MM.1S (cell line): ENCODE results near the gene PPP1R15B.

Experiments used
- DNase-seq: peaks from one replicate; pipeline ENCODE4 v3.0.0-alpha.2; 2015
- H2AFZ ChIP-seq: fragments of 300-600 bp; sonication (generic); 2 replicates; pipeline ENCODE4 v1.6.0; 2016; ENCODE audit warnings: antibody characterized with exemption, low read length
- H3F3A ChIP-seq: fragments of 300-600 bp; sonication (generic); 2 replicates; pipeline ENCODE4 v1.6.1; 2016; ENCODE audit warnings: mild to moderate bottlenecking, antibody characterized with exemption, low read length, moderate library complexity, mixed read lengths; ENCODE audit not compliant: insufficient read depth
- H3K27ac ChIP-seq: fragments of 300-600 bp; sonication (generic); 2 replicates; pipeline ENCODE4 v1.5.1; 2016; ENCODE audit warnings: mild to moderate bottlenecking, low read length
- H3K27me3 ChIP-seq: fragments of 300-600 bp; sonication (generic); replicated peaks from 2 replicates; pipeline ENCODE4 v1.6.0; 2016; ENCODE audit warnings: low read length; ENCODE audit not compliant: insufficient read depth
- H3K36me3 ChIP-seq: fragments of 300-600 bp; sonication (generic); replicated peaks from 2 replicates; pipeline ENCODE4 v1.6.1; 2016; ENCODE audit warnings: mild to moderate bottlenecking, low read length, mixed read lengths; ENCODE audit not compliant: insufficient read depth
- H3K4me1 ChIP-seq: fragments of 300-600 bp; sonication (generic); 2 replicates; pipeline ENCODE4 v1.6.1; 2016; ENCODE audit warnings: low read length, mixed read lengths
- H3K4me2 ChIP-seq: fragments of 300-600 bp; sonication (generic); 2 replicates; pipeline ENCODE4 v1.6.0; 2016; ENCODE audit warnings: low read depth, low read length
- H3K4me3 ChIP-seq: fragments of 300-600 bp; sonication (generic); 2 replicates; pipeline ENCODE4 v1.5.1; 2016; ENCODE audit warnings: low read length, mixed read lengths
- H3K79me2 ChIP-seq: fragments of 300-600 bp; sonication (generic); 2 replicates; pipeline ENCODE4 v1.6.1; 2016; ENCODE audit warnings: mixed run types, low read length, mixed read lengths
- H3K9ac ChIP-seq: fragments of 300-600 bp; sonication (generic); 2 replicates; pipeline ENCODE4 v1.6.1; 2016; ENCODE audit warnings: low read length, mixed read lengths
- H3K9me2 ChIP-seq: fragments of 300-600 bp; sonication (generic); replicated peaks from 2 replicates; pipeline ENCODE4 v1.6.1; 2016; ENCODE audit warnings: mild to moderate bottlenecking, low read length, mixed read lengths; ENCODE audit not compliant: insufficient read depth
- H3K9me3 ChIP-seq: fragments of 300-600 bp; sonication (generic); replicated peaks from 2 replicates; pipeline ENCODE4 v1.6.1; 2016; ENCODE audit warnings: mild to moderate bottlenecking, low read length, mixed read lengths; ENCODE audit not compliant: insufficient read depth
- H4K20me1 ChIP-seq: fragments of 300-600 bp; sonication (generic); 2 replicates; pipeline ENCODE4 v1.6.1; 2016; ENCODE audit warnings: mild to moderate bottlenecking, low read length, moderate library complexity, mixed read lengths; ENCODE audit not compliant: insufficient read depth
- CTCF ChIP-seq: fragments of 300-600 bp; sonication (generic); IDR thresholded peaks from 2 replicates; pipeline ENCODE4 v1.5.1; 2016; ENCODE audit warnings: antibody characterized with exemption, low read length, mixed read lengths
- EZH2 ChIP-seq: fragments of 300-600 bp; sonication (generic); optimal IDR thresholded peaks from 2 replicates; pipeline ENCODE3; 2017; ENCODE audit warnings: low read depth, mild to moderate bottlenecking, antibody characterized with exemption, low read length, mixed read lengths
- EZH2phosphoT487 ChIP-seq: fragments of 300-600 bp; sonication (generic); IDR thresholded peaks from 2 replicates; pipeline ENCODE4 v1.6.1; 2018; ENCODE audit warnings: antibody characterized with exemption, low read length

PPP1R15B gene

DNA sequence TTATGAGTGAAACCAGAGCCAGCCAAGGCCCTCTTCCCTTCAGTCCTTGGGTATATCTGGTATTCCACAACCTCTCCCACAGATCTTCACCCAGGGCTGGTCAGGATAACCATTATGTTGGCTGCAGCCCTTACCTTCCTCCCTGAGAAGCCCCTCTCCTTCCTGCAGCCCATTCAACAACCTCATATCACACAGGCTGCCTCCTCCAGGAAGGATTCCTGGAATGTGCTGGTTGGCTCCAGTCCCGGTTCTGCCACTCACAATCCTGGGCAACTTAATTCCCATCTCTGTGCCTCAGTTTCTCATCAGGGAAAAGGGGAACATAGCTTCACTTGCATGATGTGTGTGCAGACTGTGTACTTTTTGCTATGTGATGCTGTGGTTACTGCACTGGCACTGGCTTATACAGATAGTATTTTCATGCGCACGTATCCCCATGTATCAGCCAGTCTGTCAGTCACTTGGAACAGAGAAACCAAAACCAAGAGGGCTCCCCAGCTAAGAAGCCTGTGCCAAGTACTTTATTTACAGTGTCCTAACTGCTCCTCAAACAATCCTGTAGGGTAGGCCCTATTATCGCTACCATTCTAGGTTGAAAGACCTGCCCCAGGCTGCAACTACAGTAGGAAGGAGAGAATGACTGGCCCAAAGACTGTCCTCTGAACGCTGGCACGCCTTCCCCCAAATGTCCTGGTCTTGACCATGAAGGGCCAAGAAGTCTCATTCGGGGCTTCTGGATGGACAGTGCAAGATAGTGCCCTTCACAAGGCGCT is 39.9 kb upstream of the PPP1R15B start:
- Histone ChIP-seq H3K9ac (no peak overlapping the region), H2AFZ (no peak overlapping the region), H3K4me2 (no peak overlapping the region), H3K79me2 (no peaks in the 10 kb centered on the region), H3K4me1 (peaks cover 7% of the 10 kb centered on the region), H3K36me3 (no peaks in the 10 kb centered on the region), H3K9me3 (no peaks in the 10 kb centered on the region), H3K9me2 (no peaks in the 10 kb centered on the region), H3K4me3 (no peak overlapping the region), H3F3A (peaks cover 3% of the 10 kb centered on the region; the same call in 1 of the 2 replicates), H4K20me1 (no peaks in the 10 kb centered on the region), H3K27me3 (no peaks in the 10 kb centered on the region), H3K27ac (no peak overlapping the region)
- no peak for DNase-seq
- TF ChIP-seq EZH2 (no peak), EZH2phosphoT487 (no peak), CTCF (no peak)

GRCh38 chr1:204450461-204451257 is 39.0 kb upstream of the PPP1R15B start:
- Histone ChIP-seq H3K9me3 (no peaks in the 10 kb centered on the region), H3K27ac (no peak overlapping the region), H3K9me2 (no peaks in the 10 kb centered on the region), H3K9ac (no peak overlapping the region), H3K79me2 (no peaks in the 10 kb centered on the region), H3K4me2 (no peak overlapping the region), H3F3A (peaks cover 3% of the 10 kb centered on the region; the same call in 1 of the 2 replicates), H3K4me1 (peaks cover 7% of the 10 kb centered on the region), H3K27me3 (no peaks in the 10 kb centered on the region), H2AFZ (no peak overlapping the region), H3K4me3 (no peak overlapping the region), H3K36me3 (no peaks in the 10 kb centered on the region), H4K20me1 (no peaks in the 10 kb centered on the region)
- no peak for TF ChIP-seq EZH2phosphoT487
- no peak for TF ChIP-seq EZH2
- TF ChIP-seq CTCF: no peak
- DNase-seq: no peak

GRCh38 chr1:204449678-204450280 is 38.2 kb upstream of the PPP1R15B start:
- no peak overlapping the region for H2AFZ ChIP-seq
- no peak overlapping the region for H3K27ac ChIP-seq
- H3K4me2 ChIP-seq: no peak overlapping the region
- DNase-seq: no peak
- no peaks in the 10 kb centered on the region for H4K20me1 ChIP-seq
- H3K9me3 ChIP-seq: no peaks in the 10 kb centered on the region
- no peaks in the 10 kb centered on the region for H3K36me3 ChIP-seq
- no peaks in the 10 kb centered on the region for H3K9me2 ChIP-seq
- no peak for TF ChIP-seq EZH2phosphoT487
- no peak for TF ChIP-seq CTCF
- no peak for TF ChIP-seq EZH2
- H3K9ac ChIP-seq: no peak overlapping the region
- H3K4me3 ChIP-seq: no peak overlapping the region
- no peaks in the 10 kb centered on the region for H3K27me3 ChIP-seq
- H3K4me1 ChIP-seq: peaks cover 7% of the 10 kb centered on the region
- H3F3A ChIP-seq: peaks cover 3% of the 10 kb centered on the region; the same call in 1 of the 2 replicates
- no peaks in the 10 kb centered on the region for H3K79me2 ChIP-seq
